ENCODE data around the gene RPS6KA1.

- no peak for TF ChIP-seq CTCF (conservative IDR thresholded peaks at IDR 0.05; ENCODE audit: low read length)
- TF ChIP-seq EZH2phosphoT487 (IDR thresholded peaks at IDR 0.05; ENCODE audit: borderline replicate concordance, low read depth, low read length), result no peak
Observed at GRCh38 chr1:26557008-26557407, 27.4 kb downstream of the RPS6KA1 start.
